ENCODE data around the gene KIAA1217.

Gene KIAA1217

GRCh38 chr10:24376731-24377130 lies 167.8 kb downstream of the KIAA1217 start:
- DNase-seq, result no peak

GRCh38 chr10:24378126-24378920 lies 169.4 kb downstream of the KIAA1217 start:
- no peak for DNase-seq

GRCh38 chr10:24381235-24382010 lies 172.5 kb downstream of the KIAA1217 start:
- DNase-seq, result no peak

- DNase-seq, result no peak
These were observed 173.1 kb downstream of the KIAA1217 start for GRCh38 chr10:24382045-24382444.

- DNase-seq, result no peak
These were observed 173.6 kb downstream of the KIAA1217 start for GRCh38 chr10:24382596-24382978.

GRCh38 chr10:24382979-24383663 lies 174.2 kb downstream of the KIAA1217 start:
- peak; percentile 87 for DNase-seq

- peak; percentile 95 for DNase-seq
These were observed 174.8 kb downstream of the KIAA1217 start for GRCh38 chr10:24383681-24384106.

GRCh38 chr10:24384954-24385353 lies 176.0 kb downstream of the KIAA1217 start:
- DNase-seq, result no peak

GRCh38 chr10:24385776-24386175 lies 176.8 kb downstream of the KIAA1217 start:
- DNase-seq, result no peak

- no peak for DNase-seq
These were observed 181.3 kb downstream of the KIAA1217 start for GRCh38 chr10:24390146-24390700.

- no peak for DNase-seq
These were observed 181.8 kb downstream of the KIAA1217 start for GRCh38 chr10:24390746-24391145.

- DNase-seq, result no peak
These were observed 184.3 kb downstream of the KIAA1217 start for GRCh38 chr10:24393201-24393600.

- no peak for DNase-seq
These were observed 185.7 kb downstream of the KIAA1217 start for GRCh38 chr10:24394461-24395190.

GRCh38 chr10:24396396-24396795 lies 187.5 kb downstream of the KIAA1217 start:
- DNase-seq, result peak; percentile 15

GRCh38 chr10:24397662-24398061 lies 188.7 kb downstream of the KIAA1217 start:
- no peak for DNase-seq

GRCh38 chr10:24404567-24404966 lies 195.6 kb downstream of the KIAA1217 start:
- DNase-seq, result no peak

- no peak for DNase-seq
These were observed 196.7 kb downstream of the KIAA1217 start for GRCh38 chr10:24405635-24406034.

GRCh38 chr10:24406809-24407483 lies 198.0 kb downstream of the KIAA1217 start:
- DNase-seq, result no peak

GRCh38 chr10:24407928-24408327 lies 199.0 kb downstream of the KIAA1217 start:
- no peak for DNase-seq

- no peak for DNase-seq
These were observed 199.4 kb downstream of the KIAA1217 start for GRCh38 chr10:24408365-24408764.

- no peak for DNase-seq
These were observed 205.7 kb downstream of the KIAA1217 start for GRCh38 chr10:24414597-24414996.
